Stimulated activated effector memory CD8-positive, alpha-beta T cell treated with anti-CD3 and anti-CD28 coated beads, Interleukin-12 subunit alpha, Interleukin-12 subunit beta, amount 100 ng/mL, for 72 hours (primary cell): ENCODE measurements around the gene ZDHHC4.

Experiments used
- ATAC-seq: fragments of 150-1000 bp; cut with Tn5 transposase; 2 replicates; pipeline ENCODE4 v1.10.0; 2021
- DNase-seq, 2 donors: peaks; one replicate each; pipeline ENCODE4 v3.0.0; 2021 to 2022; ENCODE audit warnings: low spot score in 2 of 2
- H3K27ac Mint-ChIP-seq: one replicate; pipeline ENCODE4 v1.8.0; 2022; ENCODE audit warnings: mild to moderate bottlenecking, mixed read lengths
- H3K36me3 Mint-ChIP-seq: one replicate; pipeline ENCODE4 v1.8.0; 2022; ENCODE audit warnings: mild to moderate bottlenecking, mixed read lengths
- H3K4me1 Mint-ChIP-seq: one replicate; pipeline ENCODE4 v1.8.0; 2022; ENCODE audit warnings: mixed read lengths
- H3K4me3 Mint-ChIP-seq: one replicate; pipeline ENCODE4 v1.8.0; 2022; ENCODE audit warnings: mild to moderate bottlenecking, mixed read lengths
- H3K9me3 Mint-ChIP-seq: one replicate; pipeline ENCODE4 v1.8.0; 2022; ENCODE audit warnings: mixed read lengths

The ZDHHC4 gene

DNA sequence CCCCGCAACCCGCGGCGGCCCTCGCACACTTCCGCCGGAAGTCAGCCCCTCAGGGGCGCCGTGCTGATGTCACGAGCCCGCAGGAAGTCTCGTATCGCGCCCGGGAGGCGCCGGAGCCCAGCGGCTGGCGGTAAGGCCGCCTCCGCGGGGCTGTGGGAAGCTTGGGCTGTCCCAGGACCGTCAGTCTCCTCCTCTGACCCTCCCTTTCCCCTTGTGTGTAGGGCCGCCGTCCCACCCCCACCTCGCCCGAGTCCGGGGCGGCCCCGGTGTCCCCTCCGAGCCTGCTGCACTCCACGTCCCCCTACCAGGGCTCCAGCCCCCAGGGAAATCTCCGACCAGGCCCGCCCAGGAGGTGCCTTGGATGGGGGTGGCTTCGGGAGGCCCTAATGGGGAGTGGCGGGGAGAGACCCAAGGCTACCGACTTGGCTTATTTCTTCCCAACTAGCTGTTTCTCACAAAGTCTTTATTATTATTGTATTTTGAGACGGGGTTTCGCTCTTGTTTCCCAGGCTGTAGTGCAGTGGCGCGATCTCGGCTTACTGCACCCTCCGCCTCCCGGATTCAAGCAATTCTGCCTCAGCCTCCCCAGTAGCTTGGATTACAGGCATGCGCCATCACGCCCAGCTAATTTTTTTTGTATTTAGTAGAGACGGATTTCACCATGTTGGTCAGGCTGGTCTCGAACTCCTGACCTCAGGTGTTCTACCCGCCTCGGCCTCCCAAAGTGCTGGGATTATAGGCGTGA lies at the start of gene ZDHHC4:
Gene ZDHHC4, plus strand, starts transcription at position 86 of the 745 bp plus-strand sequence. CDS start 3,108 bp downstream, outside the sequence.
- Mint-ChIP-seq H3K4me3 (peak within 1 kb of the TSS; percentile 82), H3K27ac (peak within 1 kb of the TSS; percentile 96), H3K36me3 (peaks cover 34% of the 10 kb centered on the region), H3K4me1 (peaks cover 23% of the 10 kb centered on the region), H3K9me3 (no peaks in the 10 kb centered on the region)
- peak; percentile 82 to 93 for DNase-seq
- peak; percentile 98 for ATAC-seq

DNA sequence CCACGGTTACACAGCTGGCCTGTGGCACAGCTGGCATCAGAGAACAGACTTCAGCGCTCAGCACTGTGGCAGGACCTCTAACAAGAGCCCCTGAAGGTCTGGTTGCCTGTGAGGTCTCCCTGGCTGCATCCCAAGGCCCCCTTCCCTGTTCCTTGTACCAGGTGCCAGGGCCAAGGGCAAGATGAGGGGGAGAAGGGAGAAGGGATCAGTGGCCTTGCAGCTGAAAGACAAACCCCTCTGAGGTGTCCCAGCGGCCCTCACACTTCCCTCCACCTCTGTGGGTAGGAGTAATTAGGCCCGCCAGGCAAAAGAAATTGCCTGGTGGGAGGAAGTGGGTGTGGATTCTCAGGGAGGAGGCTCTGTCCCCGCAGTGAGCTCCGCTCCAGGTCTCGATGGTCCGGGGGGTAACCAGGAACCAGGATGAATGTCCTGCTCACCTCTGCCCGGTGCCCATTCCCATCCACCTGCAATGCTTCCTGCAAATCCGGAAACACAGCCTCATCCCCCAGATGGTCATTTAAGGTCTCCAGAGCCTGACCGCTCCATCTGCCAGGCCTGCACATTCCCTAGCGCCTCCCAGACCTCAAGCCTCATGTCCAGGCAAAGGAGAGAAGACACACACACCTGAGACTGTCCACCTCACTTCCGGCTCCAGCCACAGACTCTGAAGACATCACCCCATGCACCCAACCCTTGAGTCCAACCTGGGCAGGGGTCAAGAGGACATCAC lies 48.7 kb upstream of the ZDHHC4 start:
- H3K27ac Mint-ChIP-seq = no peak overlapping the region
- no peaks in the 10 kb centered on the region for H3K36me3 Mint-ChIP-seq
- peaks cover 30% of the 10 kb centered on the region for H3K4me1 Mint-ChIP-seq
- ATAC-seq (no peak), DNase-seq (no peak)
- no peak overlapping the region for H3K4me3 Mint-ChIP-seq
- H3K9me3 Mint-ChIP-seq = no peaks in the 10 kb centered on the region

DNA sequence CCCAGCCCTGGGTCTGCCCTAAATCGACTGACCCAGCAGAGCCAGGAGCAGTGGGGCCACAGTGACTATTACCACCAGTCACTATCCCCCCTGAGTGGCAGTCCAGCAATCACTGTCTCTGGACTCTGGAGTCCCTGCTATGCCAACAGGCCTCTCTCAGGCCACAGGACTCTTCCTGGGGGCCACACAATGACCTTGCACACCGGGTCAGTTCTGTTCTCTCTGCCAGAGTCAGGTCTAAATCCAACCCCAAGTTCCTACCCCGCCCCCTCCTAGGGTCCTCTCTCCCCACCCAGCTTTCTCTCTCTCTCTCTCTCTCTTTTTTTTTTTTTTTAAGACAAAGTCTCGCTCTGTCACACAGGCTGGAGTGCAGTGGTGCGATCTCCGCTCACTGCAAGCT lies 47.6 kb upstream of the ZDHHC4 start:
- Mint-ChIP-seq H3K36me3 (no peaks in the 10 kb centered on the region), H3K4me3 (peak overlapping the region; percentile 77), H3K4me1 (peaks cover 34% of the 10 kb centered on the region), H3K9me3 (no peaks in the 10 kb centered on the region), H3K27ac (no peak overlapping the region)
- ATAC-seq (no peak), DNase-seq (no peak)

DNA sequence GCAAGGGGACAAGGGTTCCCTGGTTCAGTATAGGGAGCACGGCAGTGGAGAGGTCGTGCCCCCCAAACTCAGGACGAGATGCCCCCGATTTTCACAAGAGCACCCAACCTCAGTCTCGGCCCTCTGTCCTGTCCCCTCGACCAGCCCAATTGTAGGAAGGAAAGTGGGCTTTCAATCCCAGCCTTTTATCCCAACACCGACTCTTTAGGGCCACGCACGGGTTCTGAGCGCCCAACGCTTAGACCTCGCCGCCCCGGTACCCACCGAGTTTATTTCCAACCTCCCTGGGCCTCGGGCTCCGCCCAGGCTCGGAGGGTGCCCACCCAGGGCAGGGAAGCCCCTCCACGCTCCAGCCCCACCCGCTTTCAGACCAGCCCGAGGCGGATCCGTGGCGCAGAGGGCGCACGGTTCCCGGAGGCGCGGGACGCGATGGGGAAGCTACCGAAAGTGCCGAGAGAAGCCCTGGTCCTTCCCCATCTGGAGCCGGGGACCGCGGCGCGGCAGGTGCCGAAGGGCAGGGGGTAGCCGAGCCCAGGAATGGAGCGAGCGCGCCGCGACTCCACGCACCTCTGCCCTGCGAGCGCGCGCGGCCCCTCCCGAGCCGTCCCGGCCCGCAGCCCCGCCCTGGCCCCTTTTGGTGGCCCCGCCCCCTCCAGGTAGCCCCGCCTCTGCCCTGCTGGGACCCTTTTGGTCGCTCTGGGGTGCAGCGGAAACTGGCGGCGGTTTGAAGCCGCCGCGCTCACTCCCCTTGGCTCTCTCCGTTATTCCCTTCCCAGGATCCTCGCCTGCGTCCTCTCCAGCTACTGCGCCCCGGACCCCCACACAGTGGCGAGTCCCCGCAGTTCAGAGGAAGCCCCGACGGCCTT lies 46.4 kb upstream of the ZDHHC4 start:
- DNase-seq (peak; percentile 53 to 76), ATAC-seq (peak; percentile 71)
- H3K9me3 Mint-ChIP-seq = no peaks in the 10 kb centered on the region
- H3K27ac Mint-ChIP-seq = peak overlapping the region; percentile 70
- H3K4me1 Mint-ChIP-seq = peaks cover 42% of the 10 kb centered on the region
- peak overlapping the region; percentile 77 for H3K4me3 Mint-ChIP-seq
- no peaks in the 10 kb centered on the region for H3K36me3 Mint-ChIP-seq

DNA sequence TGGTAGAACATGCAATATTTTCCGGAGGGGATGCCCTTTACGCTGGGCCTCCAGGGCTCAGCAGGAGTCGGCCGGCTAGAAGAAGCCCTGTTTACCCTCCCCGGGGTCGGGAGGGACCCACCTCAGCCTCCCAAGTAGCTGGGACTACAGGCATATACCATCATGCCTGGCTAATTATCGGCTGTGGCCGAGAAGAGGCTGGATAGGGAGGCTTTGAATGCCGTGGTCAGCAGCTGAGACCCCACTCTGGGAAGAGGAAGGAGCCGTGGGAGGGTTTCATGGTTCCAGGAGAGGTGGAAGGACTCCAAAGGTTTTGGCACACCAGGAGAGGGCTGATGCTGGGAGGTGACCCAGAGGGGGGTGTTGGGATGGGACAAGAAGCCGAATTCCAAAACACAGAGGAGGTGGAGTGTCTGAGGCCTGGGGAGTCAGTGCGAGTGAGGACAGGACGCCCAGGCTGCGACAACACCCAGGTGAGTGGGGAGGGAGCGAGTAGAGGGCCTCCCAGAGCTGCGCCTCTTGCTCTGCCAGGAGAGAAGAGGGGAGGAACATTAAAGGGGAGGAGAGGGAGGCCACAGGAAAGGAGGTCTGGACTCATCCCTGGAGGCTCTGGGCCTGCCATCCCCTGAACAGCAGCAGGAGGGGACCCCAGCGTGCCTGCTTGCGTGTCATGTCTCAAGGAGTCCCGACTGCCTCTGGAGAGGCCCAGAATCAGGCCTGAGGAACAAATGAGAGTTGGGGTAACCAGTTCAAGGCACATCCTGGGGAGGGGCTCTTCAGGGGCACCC lies 45.6 kb upstream of the ZDHHC4 start:
- H3K36me3 Mint-ChIP-seq = no peaks in the 10 kb centered on the region
- DNase-seq (no peak), ATAC-seq (no peak)
- no peaks in the 10 kb centered on the region for H3K9me3 Mint-ChIP-seq
- peak overlapping the region; percentile 70 for H3K27ac Mint-ChIP-seq
- peaks cover 42% of the 10 kb centered on the region for H3K4me1 Mint-ChIP-seq
- peak overlapping the region; percentile 77 for H3K4me3 Mint-ChIP-seq

DNA sequence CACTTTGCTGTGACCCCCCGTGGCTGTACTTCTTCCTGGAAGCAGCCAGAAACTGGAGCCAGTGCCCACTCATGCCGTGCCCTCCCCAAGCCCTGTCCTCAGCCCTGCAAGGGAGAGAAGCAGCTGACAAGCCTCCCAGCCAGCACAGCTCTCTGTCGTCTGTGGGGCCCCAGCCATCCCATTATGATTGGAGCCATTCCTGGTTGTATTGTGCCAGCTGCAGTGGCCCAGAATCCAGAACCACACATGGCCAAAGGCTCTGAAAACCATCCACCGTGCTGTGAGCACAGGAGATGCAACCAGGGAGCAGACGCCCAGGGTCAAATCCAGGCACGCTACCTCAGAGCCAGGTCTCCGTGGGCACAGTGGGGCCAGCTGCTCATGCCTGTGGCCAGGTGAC lies 44.7 kb upstream of the ZDHHC4 start:
- ATAC-seq (no peak), DNase-seq (no peak)
- Mint-ChIP-seq H3K9me3 (no peaks in the 10 kb centered on the region), H3K27ac (peak overlapping the region; percentile 29), H3K36me3 (no peaks in the 10 kb centered on the region), H3K4me3 (peak overlapping the region; percentile 77), H3K4me1 (peaks cover 34% of the 10 kb centered on the region)

DNA sequence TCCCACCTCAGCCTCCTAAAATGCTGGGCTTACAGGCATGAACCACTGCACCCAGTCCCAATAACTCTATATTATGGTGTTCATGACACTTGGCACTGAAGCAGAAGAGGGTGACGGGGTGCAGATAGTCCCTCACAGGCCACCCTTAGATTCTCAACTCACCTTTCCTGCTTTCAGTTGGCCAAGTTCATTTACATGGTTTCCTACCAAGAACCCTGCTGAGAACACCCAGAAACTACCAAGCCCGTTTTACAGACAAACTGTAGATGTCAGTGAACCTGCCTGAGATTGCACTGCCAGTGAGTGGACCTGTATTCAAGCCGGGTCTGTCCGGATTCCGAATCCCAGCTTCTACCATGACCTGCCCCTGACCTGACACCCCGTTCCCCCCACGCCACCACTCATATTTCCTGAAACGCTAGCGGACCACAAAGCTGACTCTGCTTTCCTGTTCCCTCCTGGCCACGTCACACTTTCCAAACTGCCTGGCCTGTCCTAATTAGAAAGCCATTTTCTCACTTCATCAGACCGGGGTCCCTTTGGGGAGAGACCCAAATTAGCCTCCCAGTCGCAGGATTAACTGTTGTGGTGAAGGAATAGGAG lies 43.3 kb upstream of the ZDHHC4 start:
- DNase-seq = peak; percentile 35 to 61
- Mint-ChIP-seq H3K36me3 (no peaks in the 10 kb centered on the region), H3K9me3 (no peaks in the 10 kb centered on the region), H3K27ac (peak overlapping the region; percentile 72), H3K4me3 (peak overlapping the region; percentile 60), H3K4me1 (peaks cover 33% of the 10 kb centered on the region)
- ATAC-seq = peak; percentile 78

DNA sequence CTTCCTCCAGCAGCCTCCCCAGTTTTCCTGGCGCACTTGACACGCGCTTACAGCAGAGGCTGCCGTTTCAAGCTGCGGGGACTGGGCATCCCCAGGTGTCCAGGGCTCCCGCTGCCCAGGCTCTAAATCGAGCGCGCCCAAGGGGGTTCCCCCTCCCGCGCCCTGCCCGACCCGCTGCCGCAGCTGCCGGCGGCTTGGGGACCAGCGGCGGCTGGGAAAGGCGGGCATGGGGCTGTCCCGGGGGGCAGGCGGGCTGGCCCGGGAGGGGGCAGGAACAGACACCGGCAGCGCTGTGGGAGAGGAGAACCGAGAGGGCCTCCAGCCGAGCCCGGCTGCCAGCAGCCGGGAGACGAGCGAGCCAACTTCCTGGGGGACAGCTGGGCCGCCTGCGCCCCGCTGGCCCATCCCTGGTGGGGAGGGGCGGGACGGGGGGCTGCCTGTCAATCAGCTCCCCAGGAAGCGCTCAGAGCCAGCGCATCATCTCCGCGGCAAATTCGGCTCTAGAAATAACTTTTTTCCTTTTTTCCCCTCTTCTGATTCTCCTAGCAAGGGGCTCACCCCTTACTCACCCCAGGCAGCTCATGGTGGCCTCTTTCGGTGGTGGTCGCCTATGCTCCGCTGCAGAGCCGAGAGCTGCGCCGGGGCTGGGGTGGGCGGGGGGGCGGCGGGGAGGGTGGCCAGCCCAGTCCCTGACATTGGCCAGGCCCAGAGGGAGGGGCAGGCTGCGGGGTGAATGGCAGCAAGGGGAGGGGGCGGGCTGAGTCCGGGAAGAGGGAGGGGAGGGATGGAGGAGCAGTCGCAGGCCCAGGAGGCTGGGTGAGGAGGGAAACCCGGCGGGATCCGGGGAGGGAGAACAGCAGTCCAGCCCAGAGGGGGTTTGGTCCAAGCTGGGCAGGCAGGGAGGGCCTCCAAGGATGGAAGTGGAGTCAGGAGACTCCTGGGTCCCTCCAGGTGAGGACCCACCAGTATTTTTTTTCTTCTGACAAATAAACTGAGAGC lies 40.7 kb upstream of the ZDHHC4 start:
- peaks cover 29% of the 10 kb centered on the region for H3K4me1 Mint-ChIP-seq
- DNase-seq (no peak), ATAC-seq (peak; percentile 4)
- no peak overlapping the region for H3K27ac Mint-ChIP-seq
- H3K4me3 Mint-ChIP-seq = peak overlapping the region; percentile 38
- no peaks in the 10 kb centered on the region for H3K36me3 Mint-ChIP-seq
- H3K9me3 Mint-ChIP-seq = no peaks in the 10 kb centered on the region

DNA sequence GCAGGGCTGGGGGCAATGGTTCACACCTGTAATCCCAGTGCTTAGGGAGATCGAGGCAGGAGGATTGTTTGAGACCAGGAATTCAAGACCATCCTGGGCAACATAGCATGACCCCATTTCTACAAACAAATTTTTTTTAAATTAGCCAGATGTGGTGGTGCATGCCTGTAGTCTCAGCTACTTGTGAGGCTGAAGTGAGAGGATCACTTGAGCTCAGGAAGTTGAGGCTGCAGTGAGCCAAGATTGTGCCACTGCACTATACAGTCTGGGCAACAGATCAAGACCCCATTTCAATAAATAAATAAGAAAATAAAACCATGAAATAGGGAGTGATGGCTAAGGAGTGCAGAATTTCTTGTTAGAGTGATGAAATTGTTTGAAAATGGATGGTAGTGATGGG lies 34.9 kb upstream of the ZDHHC4 start:
- H3K36me3 Mint-ChIP-seq = no peaks in the 10 kb centered on the region
- DNase-seq (no peak), ATAC-seq (no peak)
- peaks cover 8% of the 10 kb centered on the region for H3K4me1 Mint-ChIP-seq
- no peak overlapping the region for H3K4me3 Mint-ChIP-seq
- no peak overlapping the region for H3K27ac Mint-ChIP-seq
- H3K9me3 Mint-ChIP-seq = no peaks in the 10 kb centered on the region

DNA sequence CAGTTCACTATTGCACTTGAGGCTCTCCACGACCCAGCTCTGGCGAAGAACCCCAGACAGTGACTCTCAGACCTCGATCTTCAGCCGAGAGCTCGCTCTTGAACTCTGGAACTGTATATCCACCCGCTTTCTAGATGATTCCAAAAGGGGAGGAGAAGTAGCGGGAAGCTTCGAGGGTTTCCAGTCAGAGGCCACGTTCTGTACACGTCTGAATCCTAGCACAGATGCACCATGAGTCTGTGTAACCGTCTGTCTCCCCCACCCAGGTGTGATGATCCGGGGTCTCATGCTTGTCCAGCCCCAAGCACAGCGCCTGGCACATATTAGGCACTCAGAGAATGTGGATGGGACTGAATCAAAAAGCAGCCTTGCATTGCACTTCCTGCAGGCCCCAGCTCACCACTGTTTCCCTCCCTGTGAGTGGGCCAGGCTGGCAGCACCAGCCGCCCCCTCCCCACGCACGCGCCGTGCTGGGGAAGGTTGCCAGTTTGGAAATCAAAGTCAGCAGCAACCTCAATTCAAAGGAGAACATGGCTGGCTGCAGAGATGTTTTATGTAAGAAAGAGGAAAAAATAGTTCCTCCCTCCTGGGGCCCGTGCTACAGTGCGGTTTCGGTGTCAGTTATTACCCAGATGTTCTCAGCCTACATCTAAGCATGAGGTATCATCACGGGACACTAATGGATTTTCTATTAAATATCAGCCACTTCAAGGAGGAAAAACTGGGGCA lies 31.7 kb upstream of the ZDHHC4 start:
- no peak for DNase-seq
- Mint-ChIP-seq H3K36me3 (no peaks in the 10 kb centered on the region), H3K4me3 (no peak overlapping the region), H3K4me1 (peaks cover 8% of the 10 kb centered on the region), H3K9me3 (no peaks in the 10 kb centered on the region), H3K27ac (no peak overlapping the region)
- no peak for ATAC-seq

DNA sequence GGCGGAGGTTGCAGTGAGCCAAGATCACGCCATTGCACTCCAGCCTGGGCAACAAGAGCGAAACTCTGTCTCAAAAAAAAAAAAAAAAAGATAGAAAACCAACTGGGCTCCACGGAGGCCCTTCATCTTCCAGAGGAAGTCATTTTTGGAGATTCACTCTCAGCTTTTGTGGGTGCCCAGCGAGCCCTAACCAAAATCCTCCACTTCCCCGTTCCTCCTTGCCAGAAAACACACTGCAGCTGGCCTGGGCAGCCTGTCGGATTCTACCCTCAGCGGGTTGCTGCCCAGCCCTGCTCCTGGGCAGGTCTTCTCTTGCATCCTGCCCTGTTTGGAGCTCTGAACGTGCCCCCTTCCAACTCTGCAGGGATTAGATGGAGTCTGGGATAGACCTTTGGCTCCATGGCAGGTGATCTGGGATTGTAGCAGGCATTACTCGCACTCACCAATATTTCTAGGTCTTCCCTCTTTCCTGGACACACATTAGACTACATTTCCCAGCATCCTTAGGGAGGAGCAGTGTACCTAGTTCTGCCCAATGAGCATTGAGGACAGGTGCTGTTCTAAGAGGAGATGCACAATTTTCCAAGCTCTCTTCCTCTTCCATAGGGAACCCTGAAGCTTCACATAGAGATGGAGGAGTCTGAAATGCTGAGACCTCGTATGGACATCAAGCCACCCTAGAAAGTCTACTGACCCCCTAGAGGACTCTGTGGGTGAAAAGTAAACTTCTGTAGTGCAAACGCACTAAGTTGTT lies 30.6 kb upstream of the ZDHHC4 start:
- Mint-ChIP-seq H3K4me3 (no peak overlapping the region), H3K9me3 (no peaks in the 10 kb centered on the region), H3K36me3 (no peaks in the 10 kb centered on the region), H3K27ac (no peak overlapping the region), H3K4me1 (peaks cover 8% of the 10 kb centered on the region)
- no peak for ATAC-seq
- DNase-seq = no peak

DNA sequence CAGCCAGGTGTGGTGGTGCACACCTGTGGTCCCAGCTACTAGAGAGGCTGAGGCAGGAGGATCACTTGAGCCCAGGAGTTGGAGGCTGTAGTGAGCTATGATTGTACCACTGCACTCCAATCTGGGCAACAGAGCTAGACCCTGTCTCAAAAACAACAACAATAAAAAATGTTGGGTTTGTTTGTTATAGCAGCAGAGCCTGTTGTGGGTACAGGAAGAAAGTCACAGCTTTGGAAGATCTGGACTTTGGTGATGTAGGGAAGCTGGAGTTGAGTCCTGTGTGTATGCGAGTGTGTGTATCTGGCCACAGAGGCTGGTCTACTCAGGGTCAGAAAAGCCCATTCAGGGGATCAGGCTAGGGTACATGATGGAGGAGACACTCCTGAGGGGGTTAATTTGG lies 29.9 kb upstream of the ZDHHC4 start:
- no peak for ATAC-seq
- DNase-seq = no peak
- Mint-ChIP-seq H3K4me3 (no peak overlapping the region), H3K9me3 (no peaks in the 10 kb centered on the region), H3K36me3 (no peaks in the 10 kb centered on the region), H3K4me1 (peaks cover 8% of the 10 kb centered on the region), H3K27ac (no peak overlapping the region)
